Jurkat, Clone E6-1 (cell line): Measurements from ENCODE around the gene PCK1.
A peak's percentile ranks its signal among the peaks of the same experiment; 100 is the strongest.

Experiments
- DNase-seq: peaks from one replicate; pipeline ENCODE4 v3.0.0-alpha.2; 2011; ENCODE audit warnings: low read depth, low spot score
- H3K4me3 ChIP-seq: 2 replicates; pipeline ENCODE4 v1.5.1; 2011; ENCODE audit warnings: mild to moderate bottlenecking, low read length, control low read depth, moderate library complexity

Gene PCK1

DNA sequence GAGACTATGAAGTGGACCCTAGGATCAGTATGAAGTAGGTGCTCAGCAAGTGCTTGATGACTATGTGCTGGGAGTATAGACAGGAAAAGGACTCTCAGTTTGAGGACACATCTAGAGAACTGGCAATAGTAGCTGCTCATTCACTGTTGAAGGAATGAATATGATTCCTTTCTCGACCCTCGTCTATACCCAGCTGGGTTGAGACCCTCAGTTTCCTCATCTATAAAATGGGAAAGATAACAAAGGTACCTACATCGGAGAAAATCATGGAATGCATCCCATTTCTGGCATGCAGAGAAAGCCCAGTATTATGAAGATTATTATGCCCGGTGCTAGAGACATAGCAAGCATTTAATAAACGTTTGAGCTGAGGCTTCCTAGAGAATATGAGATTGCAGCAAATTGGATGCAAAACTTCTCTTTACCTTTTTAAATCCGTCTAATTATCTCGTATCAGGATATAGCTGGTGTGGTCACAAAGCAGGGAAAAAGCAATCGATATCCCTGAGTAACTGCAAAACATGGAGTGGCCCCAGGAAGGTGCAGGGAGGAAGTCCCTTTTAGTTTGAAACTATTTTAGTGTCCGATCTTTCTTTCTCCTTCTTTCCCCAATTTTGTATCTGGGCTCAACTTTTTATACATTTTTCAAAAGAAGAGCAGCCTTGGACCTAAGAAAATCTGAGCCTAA, 2.8 kb upstream of the PCK1 start:
- H3K4me3 ChIP-seq, result no peak overlapping the region

GRCh38 chr20:57558614-57559288, 2.2 kb upstream of the PCK1 start:
- H3K4me3 ChIP-seq, result no peak overlapping the region
- no peak for DNase-seq

More for the DNA sequence above, 2.8 kb upstream of the PCK1 start:
- DNase-seq, result no peak

DNA sequence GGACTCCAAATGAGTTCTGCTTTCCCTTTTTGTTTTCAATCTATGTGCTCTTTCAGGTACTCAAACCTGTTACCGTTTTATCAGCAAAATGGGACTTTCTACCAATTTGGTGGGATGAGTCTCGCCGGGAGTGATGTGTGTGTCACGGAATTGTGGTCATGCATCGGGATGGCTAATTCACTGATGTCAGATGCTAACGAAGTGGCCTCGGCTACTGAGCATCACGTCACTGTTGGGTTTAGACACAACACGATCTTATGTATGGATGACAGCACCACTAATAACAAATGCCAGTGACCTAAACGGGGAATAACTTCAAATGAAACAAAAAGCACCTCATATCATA, 1.6 kb upstream of the PCK1 start:
- no peak for DNase-seq
- H3K4me3 ChIP-seq, result no peak overlapping the region

GRCh38 chr20:57559658-57560553, 1.0 kb upstream of the PCK1 start:
- no peak overlapping the region for H3K4me3 ChIP-seq
- DNase-seq, result no peak

- DNase-seq, result no peak
- no peak overlapping the region for H3K4me3 ChIP-seq
Observed at GRCh38 chr20:57561356-57562279, 708 bp downstream of the PCK1 start.

DNA sequence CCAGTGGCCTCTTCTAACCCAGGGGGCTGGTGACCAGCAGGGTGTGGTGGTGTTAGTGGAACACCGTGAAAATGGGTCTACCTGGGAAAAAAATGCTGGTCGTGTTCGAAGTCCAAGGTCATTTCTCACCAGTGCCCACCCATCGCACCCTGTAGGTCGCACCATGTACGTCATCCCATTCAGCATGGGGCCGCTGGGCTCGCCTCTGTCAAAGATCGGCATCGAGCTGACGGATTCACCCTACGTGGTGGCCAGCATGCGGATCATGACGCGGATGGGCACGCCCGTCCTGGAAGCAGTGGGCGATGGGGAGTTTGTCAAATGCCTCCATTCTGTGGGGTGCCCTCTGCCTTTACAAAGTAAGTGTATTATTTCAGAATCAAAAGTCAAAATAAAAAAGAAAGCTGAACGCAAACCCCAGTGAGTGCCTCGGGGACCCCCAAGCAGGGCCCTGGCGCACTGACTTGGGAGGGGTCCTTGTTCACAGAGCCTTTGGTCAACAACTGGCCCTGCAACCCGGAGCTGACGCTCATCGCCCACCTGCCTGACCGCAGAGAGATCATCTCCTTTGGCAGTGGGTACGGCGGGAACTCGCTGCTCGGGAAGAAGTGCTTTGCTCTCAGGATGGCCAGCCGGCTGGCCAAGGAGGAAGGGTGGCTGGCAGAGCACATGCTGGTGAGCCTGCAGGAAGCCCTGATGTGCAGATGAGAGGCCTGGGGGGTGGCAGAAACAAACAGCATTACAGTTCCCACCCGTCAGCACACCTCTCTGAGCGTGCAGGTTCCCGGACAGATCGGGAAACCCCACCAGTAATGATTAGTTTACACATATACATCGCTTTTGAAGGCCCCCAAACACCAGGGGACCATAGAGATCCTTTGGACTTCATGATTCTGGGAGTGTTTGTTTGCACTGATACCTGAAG, 1.9 kb downstream of the PCK1 start:
- no peak for DNase-seq
- H3K4me3 ChIP-seq, result no peak overlapping the region

- H3K4me3 ChIP-seq, result no peak overlapping the region
- DNase-seq, result no peak
Observed at GRCh38 chr20:57563522-57563921, 2.6 kb downstream of the PCK1 start.

GRCh38 chr20:57564180-57564802, 3.4 kb downstream of the PCK1 start:
- no peak for DNase-seq
- no peak overlapping the region for H3K4me3 ChIP-seq

DNA sequence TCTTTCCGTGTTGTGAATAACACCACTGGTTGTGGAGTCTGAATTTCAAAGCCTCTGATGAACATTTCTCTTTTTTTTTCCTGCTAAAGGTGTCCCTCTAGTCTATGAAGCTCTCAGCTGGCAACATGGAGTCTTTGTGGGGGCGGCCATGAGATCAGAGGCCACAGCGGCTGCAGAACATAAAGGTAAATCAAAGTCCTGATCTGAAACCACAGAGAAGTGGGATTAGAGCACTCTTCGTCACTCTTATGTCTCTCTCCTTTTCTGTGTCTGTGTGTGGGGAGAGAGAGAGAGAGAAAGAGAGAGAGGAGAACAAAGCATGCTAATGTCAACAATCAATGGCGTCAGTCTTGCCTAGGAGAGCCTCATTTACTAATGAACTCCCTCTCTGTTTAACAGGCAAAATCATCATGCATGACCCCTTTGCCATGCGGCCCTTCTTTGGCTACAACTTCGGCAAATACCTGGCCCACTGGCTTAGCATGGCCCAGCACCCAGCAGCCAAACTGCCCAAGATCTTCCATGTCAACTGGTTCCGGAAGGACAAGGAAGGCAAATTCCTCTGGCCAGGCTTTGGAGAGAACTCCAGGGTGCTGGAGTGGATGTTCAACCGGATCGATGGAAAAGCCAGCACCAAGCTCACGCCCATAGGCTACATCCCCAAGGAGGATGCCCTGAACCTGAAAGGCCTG, 4.2 kb downstream of the PCK1 start:
- no peak overlapping the region for H3K4me3 ChIP-seq
- DNase-seq, result peak; percentile 32

GRCh38 chr20:57566399-57566798, 5.5 kb downstream of the PCK1 start:
- no peak overlapping the region for H3K4me3 ChIP-seq
- DNase-seq, result no peak

- no peak for DNase-seq
- no peak overlapping the region for H3K4me3 ChIP-seq
Observed at GRCh38 chr20:57566803-57567459, 6.0 kb downstream of the PCK1 start.

GRCh38 chr20:57567471-57568079, 6.7 kb downstream of the PCK1 start:
- no peak overlapping the region for H3K4me3 ChIP-seq
- DNase-seq, result no peak

DNA sequence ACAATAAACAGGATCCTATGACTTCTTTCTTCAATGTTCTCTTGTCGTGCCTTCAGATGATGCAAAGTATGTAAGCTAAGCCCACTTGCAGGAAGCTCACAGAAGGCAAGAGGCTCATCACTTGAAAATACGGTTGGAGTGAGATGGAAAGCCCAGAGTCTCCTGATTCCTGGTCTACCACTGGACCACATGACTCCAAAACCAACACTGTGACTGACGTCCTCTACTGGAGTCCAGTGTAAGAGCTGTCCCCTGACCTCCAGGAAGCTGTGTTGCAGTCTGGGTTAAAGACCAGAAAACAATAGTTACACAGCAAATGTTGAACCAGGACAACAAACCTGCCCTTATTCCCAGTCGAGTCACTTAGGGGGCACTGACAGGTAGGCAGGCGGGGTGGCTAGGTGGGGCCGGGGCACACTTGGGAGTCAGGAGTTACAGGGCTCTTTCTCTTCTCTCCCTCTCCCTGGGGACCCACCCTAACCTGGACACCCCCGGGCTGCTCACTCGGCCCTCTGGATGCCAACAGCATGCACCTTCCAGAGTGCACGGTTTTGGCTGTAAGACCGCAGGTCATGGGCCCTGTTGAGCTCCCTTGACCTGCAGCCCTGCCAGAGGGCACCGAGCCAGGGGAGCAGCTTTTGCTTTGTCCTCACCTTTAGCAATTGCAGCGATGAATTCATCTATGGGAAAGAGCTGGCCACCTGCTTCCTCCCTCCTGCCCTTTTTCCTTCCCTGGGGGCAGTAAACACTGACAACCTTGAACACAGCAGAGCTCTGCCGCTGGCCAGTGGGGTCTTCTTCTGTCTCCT, 7.4 kb downstream of the PCK1 start:
- H3K4me3 ChIP-seq, result no peak overlapping the region
- no peak for DNase-seq

- no peak overlapping the region for H3K4me3 ChIP-seq
- DNase-seq, result no peak
Observed at GRCh38 chr20:57568960-57569359, 8.1 kb downstream of the PCK1 start.

GRCh38 chr20:57570145-57570850, 9.4 kb downstream of the PCK1 start:
- DNase-seq, result no peak
- no peak overlapping the region for H3K4me3 ChIP-seq
